ENCODE data around the gene CDH13.

- TF ChIP-seq ZNF586 (CRISPR knock-in tag; conservative IDR thresholded peaks at IDR 0.05) (no peak), PCBP1 (IDR thresholded peaks at IDR 0.05; ENCODE audit: low read depth, low read length, poor library complexity, severe bottlenecking) (no peak), POLR2A (conservative IDR thresholded peaks at IDR 0.05) (no peak), MYNN (IDR thresholded peaks at IDR 0.05) (no peak), MYNN (CRISPR knock-in tag; IDR thresholded peaks at IDR 0.05) (no peak), ARNT (IDR thresholded peaks at IDR 0.05) (no peak), SMARCE1 (IDR thresholded peaks at IDR 0.05) (no peak), PHTF2 (CRISPR knock-in tag; IDR thresholded peaks at IDR 0.05) (no peak), FOXA3 (CRISPR knock-in tag; conservative IDR thresholded peaks at IDR 0.05 in 1 of 2, IDR thresholded peaks at IDR 0.05 in 1 of 2) (no peak), ZNF589 (CRISPR knock-in tag; IDR thresholded peaks at IDR 0.05; ENCODE audit: low read depth) (no peak), MBD2 (IDR thresholded peaks at IDR 0.05; ENCODE audit: borderline replicate concordance, low read depth) (no peak), CBX8 (IDR thresholded peaks at IDR 0.05; ENCODE audit: borderline replicate concordance, extremely low read depth, low read depth, low read length, poor library complexity, severe bottlenecking) (no peak), NFIC (IDR thresholded peaks at IDR 0.05) (no peak), PKNOX1 (IDR thresholded peaks at IDR 0.05) (no peak), CCAR2 (IDR thresholded peaks at IDR 0.05; ENCODE audit: low read depth, low read length) (no peak)
Measured at GRCh38 chr16:83633286-83633685, 1006.5 kb downstream of the CDH13 start.

Data from K562 (cell line).